NAMALWA (cell line): Measurements from ENCODE around the gene RAB13.

ENCODE experiments used
- DNase-seq: peaks from one replicate; pipeline ENCODE4 v3.0.0-alpha.2; 2015; ENCODE audit warnings: low spot score

Gene RAB13

DNA sequence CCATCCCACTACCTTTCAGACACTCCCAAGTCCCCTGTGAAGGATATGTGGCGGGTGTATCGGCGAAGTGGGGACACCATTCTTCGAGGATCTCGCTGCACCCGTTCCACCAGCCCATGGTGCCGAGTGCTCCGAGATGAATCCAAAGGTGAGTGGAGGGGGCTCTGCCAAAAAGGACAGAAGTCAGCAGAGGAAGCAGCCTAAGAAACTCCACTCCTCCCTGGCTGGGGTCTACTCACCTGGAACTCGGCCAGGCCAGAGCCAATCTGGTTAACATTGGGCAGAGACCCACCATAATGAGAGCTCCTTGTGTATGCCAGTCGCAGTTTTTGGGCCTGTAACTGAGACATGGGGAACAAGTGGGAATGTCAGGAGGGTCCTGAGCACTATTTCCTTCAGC, 31.3 kb downstream of the RAB13 start:
- no peak for DNase-seq

DNA sequence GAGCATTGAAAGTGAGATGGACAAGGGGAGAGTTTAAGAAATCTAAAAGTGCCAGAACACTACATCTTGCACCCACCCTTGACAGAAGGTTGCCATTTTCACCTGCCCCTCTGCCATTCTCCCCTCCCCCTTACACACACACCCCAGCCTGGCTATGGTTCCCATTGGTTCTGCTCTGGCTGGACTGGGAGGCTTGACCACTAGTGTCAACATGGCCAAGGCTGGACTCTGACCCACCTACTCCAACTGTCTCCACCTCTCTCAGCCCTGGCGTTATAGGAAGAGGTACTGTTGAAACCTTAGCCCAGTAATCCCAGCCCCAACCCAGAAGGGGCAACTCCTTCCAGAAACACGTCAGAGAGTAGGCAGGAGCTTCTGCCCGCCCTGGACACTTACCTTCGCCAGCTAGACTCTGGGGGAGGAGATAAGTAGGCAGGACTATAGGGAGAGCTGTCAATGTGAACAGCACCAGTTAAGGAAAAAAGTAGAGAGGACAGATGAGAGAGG, 32.2 kb downstream of the RAB13 start:
- no peak for DNase-seq

DNA sequence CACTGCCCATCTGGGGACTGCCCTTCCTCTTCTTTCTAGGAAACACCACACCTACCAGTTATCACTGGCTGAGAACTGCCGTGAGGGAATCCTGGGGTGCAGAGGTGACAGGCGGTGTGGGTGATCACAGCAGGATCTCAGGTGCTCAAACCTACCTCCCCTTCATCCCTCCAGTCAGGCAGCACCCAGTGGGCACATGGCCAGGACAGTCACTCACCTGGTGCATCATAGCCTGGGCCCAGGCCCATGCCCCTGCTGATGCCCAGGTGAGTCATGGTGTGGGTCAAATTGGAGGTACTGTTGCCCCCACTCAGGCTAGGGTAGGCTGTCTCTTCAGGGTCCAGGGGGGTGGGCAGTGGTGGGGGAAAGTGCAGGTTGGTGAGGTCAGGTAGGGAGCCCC, 34.3 kb downstream of the RAB13 start:
- DNase-seq = no peak

DNA sequence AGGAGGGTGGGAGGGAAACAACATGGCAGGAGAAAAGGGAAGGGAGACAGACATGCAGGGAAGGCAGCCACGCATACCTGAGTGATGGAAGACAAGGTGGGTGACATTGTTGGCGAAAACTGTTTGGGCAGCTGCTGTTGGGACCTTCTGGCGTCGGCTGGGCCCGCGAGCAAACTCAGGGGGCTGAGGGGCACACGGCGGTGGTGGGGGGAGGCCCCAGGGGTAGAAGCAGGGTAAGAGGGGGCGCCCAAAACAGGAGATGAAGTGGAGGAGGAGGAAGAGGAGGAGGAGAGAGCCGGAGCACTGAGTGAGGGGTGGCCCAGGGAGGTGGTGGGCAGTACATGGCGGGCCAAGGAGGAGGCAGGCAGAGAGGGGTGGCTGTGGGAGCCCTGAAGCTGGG, 35.0 kb downstream of the RAB13 start:
- no peak for DNase-seq

DNA sequence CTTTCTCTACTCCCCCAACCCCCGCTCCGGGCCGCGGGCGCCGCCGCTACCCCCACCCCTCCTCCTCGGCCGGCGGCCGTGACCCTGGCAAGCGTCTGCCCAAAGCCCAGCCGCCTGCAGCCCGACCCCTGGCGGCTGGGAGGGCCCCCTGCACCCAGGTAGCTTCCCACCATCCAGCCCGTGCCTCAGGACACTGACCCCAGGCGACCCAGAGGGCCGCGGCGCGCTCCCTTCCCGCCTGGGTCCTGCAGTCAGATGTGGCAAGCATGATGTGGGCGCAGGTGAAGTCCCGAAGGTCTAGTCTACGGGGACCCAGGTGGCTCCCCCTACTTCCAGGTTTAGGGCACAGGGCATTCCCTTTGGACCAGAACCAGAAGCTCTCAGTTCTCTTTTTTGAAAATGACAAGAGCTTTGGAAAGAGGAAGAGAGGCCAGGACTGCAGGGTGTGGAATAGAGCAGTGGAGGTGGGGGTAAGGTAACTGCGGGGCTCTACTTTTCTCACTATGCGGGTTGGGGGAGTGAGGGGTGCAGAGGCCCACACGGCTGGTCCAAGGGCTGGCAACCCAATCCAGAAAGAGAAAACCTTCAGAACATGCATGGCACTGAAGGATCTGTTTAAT, 39.4 kb downstream of the RAB13 start, which contains the start of gene DENND4B:
Gene DENND4B, minus strand, starts transcription at position 97 of the 620 bp plus-strand sequence. CDS start 2,344 bp downstream, outside the sequence.
- DNase-seq = peak; percentile 93

DNA sequence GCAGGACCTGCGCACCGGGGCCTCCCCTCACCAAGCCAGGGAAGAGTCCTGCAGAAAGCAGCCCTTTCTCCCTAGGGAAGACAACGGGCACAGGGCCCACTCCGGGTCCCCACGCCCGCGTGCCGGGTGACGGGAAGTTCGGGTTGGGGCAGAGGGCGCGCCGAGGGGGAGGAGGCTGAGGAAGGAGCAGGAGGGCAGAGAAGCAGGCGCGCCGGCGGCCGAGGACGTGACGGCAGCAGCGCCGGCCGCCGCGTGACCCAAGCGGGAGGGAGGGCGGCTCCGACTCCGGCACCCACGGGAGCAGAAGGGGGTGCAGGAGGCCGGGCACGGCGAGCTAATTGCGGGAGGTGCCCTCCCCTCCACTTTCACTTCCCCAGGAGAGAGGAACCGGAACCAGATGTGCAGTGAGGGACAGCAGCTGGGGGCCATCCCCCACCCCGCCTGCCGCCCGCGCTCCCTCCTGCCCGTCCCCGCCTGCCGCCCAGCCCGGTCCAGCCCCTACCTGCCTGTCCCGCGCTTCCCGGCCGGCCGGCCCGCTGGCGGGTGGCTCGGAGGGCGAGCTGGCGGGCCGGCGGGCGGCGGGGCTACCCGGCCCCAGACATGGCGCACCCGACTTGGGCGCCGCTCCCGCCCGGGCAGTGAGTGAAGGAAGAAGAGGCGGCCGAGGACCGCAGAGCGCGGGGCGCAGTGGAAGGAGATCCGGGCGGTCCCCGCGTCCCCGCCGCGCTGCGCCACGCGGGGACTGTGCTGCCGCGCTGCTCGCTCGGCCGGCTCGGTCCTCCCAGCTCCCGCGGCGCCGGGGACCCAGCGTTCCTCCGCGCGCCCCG, 40.1 kb downstream of the RAB13 start:
- DNase-seq = peak; percentile 98

DNA sequence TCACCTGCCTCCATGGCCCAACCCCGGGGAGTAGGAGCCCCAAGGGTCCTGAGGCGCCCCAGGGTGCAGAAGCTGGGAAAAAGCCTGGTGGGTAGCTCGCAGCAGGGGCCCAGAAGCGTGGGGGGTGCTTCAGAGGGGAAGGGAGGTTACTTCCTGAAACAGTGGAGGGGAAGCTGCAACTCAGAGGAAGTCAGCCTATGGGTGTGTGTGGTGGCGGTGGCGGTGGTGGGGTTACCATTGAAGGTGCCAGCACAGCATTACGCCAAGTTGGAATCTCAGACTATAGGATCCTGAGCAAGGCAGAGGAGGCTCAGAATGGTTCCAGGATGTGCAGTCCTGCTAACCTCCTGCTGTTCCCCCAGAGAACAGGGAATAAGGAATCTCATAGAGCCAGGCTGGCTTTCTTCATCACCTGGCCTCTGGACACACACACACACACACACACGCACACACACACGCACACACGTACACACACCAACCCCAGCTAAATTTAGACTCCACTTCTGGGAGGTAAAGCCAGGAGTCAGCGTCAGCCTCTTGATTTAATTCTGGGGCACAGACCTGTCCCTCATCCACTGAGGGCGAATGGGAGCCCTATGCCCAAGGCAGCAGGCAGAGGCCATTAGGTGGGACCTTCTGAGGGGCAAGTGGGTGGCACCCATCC, 40.9 kb downstream of the RAB13 start:
- DNase-seq = peak; percentile 90

DNA sequence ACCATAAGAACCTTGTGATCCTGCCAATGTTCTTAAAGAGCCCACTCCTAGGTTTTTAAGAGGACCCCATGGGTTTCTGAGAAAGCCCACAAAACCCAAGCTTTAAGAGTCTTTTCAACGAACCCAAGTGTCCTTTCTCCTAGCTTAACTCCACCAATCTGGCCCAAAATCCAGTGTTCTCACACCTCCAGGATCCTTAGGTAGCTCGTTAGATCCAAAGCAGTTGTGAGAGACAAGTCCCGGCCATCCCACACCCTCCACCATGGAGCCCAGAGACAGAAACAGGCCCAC, 41.4 kb downstream of the RAB13 start:
- no peak for DNase-seq

DNA sequence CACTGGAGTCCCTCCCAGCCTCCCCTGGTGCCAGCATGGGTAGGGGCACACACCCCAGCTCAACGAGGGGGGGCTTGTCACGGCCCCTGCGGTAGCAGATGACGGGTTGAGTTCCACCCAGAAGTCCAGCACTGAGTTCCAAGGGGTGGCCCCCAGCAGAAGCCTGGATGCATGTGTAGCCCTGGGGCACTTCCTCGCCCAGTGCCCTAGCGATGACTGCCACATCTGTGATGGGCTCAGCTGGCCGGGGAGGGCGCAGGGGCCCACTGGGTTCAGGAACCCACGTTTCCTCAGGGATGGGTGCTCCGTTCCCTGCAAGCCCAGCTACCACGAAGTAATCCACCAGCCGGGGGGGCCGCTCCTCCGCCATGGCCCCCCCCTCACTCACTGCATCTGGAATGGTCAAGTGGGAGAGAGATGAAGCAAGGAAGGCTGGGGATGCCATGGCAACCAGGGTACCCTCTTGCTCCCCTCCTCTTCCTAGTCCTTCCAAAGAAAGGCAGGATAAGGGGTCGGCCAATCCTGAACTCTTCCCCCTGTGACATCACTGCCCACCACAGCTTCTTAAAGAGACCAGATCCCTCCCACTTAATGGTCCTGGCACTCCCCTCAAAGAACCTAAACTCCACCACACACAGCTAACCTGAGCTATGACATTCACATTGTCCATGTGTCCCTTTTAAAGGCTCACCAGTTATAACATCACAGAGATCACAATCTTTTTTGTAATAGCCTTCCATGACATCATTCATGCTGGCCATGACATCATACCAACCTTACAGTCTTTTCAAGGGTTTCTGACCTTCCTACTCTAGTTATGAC, 41.9 kb downstream of the RAB13 start:
- peak; percentile 60 for DNase-seq

DNA sequence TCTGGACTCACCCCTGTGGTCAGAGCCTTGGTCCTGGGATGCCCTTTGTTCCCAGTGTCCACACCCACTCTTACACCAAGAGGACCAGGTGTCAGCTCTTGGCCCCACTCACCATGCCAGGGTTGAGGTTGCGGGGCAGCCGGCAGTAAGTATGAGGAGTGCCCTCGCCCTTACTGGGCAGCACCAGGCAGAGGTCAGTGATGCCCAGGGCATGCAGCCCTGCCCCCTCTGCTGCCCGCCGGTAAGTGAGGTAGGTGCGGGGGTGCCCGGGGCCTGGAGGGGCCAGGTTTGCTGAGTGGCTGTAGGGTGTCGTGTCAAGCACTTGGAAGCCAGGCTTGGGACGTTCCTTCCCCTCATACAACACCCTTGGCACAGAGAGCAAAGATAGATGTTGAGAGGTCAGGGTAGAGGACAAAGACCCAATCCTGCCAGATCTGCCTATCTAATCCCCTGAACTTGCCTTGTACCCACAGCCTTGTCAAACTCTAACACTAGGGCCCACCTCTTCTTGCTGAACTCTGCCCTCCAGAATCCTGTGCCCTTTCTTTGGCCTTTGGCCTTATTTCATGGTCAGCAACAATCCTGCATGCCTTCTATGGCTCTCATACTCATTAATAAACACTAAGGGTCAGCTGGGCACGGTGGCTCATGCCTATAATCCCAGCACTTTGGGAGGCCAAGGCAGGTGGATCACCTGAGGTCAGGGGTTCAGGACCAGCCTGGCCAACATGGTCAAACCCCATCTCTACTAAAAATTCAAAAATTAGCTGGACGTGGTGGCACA, 43.2 kb downstream of the RAB13 start:
- DNase-seq = no peak

DNA sequence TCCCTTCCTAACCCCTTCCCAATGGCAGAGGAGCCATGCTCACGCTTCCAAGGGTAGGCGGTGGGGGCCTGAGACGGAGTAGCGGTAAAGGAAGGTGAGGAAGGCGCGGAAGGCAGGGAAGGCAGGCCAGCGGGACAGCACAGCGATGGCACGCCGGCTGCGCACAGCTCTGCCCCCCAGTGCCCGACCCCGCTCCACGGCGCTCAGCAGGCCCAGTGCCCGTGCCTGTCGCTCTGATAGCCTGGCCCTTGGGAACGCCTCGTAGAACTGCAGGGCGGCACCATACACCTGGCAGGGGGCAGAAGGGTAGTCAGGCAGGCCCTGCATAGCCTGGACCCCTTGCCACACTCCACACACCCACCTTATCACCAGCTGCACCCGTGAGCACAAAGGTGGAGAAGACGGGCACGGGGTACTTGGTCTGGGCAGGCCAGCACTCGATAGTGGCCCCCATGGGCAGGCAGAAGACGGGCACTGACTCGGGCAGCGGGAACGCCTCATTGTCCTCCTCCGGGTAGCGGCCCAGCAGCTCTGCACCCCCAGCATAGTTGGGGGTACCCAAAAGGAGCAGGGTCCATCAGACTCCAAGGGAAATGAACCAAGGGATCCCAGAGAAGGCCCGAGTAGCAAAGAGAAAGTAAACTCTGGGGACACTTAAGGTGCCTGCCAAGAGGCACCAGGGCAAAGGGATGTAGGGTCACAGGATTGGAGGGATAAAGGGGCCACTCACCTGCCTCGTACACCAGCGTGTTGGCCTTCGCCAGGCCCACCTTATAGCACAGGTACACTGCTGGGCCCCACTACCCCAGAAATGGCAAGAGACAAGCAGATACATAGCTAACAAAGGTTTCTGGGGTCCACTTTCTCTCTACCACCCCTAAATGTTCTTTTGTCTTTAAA, 44.1 kb downstream of the RAB13 start:
- no peak for DNase-seq

DNA sequence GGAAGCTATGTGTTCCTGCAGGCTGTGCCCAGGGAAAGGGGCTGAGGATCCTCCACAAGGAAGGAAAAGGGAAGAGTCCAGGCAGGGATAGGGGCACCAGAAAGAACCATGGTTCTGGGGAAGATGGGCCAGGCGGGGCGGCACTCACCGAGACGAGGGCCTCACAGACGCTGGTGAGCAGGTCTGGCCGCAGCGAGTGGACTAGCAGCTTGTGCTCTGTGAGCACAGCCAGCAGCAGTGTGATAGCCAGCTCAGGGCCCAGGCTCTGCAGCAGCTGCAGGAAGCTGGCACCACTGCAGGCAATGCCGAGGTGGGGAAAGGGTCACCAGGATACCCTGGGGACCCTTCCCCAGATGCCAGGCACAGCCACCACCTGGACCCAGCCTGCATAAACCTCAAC, 45.4 kb downstream of the RAB13 start:
- DNase-seq = no peak

DNA sequence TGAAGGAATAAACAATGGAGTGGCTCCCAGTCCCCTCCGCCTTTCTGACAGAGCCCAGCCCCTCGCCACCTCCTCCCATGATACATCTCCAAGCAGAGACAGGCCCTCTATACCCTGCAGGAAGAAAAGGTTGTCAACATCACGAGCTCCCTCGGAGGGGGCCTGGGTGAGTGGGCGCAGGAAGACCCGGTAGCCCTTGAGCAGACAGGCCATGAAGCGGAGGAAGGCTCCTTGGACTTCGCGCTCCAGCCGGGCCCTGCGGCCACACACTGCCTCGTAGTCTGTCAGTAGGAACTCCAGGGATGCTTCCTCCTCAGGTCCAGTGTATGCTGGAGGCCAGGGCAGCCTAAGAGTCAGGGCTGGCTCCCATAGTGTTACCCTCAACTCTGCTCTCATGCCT, 46.7 kb downstream of the RAB13 start:
- DNase-seq = no peak

DNA sequence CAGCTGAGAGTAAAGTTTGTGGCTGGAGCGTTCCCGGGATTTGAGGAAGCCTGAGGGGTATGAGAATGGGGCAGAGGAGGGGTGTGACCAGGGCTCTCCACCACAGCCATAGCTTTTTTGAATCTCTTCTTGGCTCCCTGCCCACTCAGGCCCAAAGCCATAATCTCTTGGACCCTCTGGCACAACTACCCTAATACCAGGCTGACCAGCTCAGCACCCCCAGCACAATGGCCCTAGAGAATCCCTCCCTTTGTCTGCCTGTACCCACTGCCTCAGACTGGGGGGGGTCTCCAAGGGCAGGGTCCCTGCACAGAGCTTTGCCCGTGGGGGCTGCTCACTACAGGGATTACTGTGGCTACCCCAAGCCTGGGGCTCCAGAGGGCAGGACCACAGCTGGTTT, 47.1 kb downstream of the RAB13 start:
- DNase-seq = no peak

DNA sequence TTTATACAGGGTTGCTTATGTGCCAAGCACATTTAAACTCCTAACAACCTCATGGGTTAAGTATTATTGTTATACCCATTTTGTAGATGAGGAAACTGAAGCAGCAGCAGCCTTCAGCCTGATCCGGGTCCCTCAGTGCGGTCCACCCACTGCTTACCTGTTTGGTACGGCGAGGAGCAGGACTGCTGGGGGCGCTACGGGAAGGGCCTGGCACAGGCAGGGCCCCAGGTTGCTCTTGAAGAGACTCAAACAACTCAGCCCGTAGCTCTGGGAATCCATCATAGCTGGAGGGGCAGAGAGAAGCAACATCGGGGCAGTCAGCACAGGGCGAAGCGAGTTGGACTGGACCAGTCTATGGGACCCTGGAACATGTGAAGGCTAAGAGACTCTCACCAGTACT, 48.8 kb downstream of the RAB13 start:
- no peak for DNase-seq

DNA sequence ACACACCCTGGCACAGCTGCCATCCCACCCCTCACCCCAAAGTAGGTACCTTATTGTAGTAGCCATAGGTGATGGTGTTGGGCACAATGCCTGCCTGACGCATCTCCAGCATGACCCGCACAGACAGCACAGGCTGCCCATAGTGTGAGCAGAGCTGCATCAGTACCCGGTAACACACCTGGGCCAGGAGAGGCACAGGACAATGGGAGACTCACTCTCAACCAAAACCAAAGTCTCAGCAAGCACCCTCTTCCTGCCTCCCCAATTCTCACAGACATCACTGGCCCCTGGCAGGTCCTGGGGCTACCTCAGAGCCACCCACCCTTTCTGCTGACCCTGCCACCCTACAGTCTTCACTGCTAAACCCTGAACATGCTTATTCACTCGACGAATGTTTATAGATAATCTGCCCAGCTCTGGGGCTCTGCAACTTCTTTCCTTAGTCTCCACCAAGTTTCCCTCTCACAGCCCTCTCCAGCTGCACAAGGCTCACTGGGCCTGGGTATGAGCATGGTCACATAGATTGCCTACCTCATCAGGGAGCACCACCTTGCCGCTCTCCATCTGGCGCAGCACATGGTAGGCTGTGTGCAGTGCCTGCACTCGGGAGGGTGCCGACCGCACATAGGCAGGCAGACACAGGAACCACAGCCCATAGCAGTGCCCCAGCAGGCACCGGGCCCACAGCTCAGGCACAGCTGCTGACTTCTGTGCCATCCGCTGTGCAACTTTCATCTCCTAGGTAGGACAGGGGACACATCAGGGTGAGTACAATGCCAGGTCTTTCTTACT, 49.9 kb downstream of the RAB13 start:
- DNase-seq = no peak

DNA sequence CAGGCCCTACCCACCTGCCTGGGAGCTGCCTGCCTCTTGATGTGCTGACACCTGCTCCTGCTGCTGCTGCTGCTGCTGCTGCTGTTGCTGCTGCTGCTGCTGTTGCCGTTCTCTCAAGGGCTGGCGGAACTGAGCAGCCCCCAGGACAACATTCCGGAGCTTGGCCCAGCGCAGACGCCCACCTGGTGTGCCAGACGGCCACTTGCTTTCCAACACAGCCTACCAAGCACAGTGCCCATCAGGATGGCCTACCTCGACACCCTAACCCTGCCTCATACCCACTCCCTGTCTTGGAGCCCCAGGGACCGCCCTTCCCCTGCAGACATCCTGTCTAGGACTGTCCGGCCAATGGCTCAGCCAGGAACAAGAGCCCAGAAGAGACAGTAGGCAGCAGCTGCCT, 51.4 kb downstream of the RAB13 start:
- DNase-seq = no peak

DNA sequence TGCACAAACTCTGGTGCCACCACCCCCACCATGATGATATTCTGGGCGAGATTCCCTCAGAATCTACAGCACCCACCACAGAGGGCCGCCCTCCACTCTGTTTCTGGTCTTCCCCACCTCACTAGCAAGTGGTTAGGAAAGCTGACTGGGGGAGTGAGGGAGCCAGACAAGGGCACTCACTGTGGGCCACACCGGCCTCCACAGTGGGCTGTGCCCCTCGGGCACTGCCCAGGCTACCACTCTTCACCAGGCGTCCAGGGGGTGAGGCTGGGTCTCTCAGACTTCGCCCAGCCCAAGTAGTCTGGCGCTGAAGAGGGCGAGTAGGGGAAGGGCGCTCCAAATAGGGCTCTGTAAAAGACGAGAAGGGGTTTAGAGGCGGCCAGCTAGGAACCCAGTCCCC, 52.2 kb downstream of the RAB13 start:
- DNase-seq = no peak

DNA sequence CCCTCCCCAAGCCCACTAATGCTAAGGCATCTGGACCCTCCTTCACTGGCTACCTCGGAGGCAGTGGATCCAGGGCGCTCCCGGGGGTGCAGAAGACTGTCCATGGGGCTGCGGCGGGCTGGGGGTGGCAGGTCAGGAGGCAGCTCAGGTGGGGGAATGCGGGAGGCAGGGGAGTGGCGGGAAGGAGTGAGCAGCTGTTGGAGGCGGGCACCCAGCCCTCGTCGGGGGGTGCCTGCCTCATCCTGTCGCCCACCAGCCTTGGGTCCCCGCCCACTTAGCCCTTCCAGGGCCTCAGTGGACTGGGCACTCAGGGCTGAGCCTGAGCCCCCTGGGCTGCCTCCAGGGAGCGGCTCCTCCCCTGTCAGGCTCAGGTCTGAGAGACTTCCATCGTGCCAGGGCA, 52.7 kb downstream of the RAB13 start:
- no peak for DNase-seq
